ENCODE results near the gene MED16. TPM values are rescaled to one million over a fixed set of nuclear protein-coding genes. Genes with fewer than 3 reads are reported as not detected.

The MED16 gene
- total and polyA plus RNA-seq, 2 of the 13 experiments (the other 11 are each of a cell fraction or from before 2014, with no cell fraction given), result 13.3 to 14.8 TPM

DNA sequence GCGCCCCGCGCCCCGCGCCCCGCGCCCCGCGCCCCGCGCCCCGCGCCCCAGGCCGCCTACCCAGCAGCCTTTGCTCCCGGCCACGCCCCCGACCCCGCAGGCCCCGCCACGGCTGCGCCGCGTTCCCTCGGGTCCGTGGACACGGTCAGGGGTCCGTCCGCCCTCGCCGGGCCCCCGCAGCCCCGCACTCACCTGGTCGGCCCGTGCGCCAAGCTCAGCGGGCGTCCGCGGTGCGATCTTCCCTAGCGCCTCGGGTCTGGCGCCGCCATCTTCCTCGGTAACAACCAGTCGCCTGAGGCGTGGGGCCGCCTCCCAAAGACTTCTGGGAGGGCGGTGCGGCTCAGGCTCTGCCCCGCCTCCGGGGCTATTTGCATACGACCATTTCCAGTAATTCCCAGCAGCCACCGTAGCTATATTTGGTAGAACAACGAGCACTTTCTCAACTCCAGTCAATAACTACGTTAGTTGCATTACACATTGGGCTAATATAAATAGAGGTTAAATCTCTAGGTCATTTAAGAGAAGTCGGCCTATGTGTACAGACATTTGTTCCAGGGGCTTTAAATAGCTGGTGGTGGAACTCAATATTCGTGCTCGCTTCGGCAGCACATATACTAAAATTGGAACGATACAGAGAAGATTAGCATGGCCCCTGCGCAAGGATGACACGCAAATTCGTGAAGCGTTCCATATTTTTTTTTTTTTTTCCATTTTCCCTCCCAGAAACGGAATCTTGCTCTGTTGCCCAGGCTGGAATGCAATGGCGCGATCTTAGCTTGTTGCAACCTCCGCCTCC, at the start of gene MED16, which contains the start of gene RNU6-9 (continued):
- no peak for TF ChIP-seq GABPA (IDR thresholded peaks at IDR 0.05; ENCODE audit: low read depth, low read length)
- peak; percentile 44; the same call in 1 of the 2 replicates for TF ChIP-seq GABPA (CRISPR knock-in tag; IDR thresholded peaks at IDR 0.05; ENCODE audit: low read depth)
- TF ChIP-seq ZFY (CRISPR knock-in tag; IDR thresholded peaks at IDR 0.05), result peak; percentile 96
- TF ChIP-seq GPN1 (CRISPR knock-in tag; IDR thresholded peaks at IDR 0.05; ENCODE audit: borderline replicate concordance), result no peak
- TF ChIP-seq, protein P1, sequence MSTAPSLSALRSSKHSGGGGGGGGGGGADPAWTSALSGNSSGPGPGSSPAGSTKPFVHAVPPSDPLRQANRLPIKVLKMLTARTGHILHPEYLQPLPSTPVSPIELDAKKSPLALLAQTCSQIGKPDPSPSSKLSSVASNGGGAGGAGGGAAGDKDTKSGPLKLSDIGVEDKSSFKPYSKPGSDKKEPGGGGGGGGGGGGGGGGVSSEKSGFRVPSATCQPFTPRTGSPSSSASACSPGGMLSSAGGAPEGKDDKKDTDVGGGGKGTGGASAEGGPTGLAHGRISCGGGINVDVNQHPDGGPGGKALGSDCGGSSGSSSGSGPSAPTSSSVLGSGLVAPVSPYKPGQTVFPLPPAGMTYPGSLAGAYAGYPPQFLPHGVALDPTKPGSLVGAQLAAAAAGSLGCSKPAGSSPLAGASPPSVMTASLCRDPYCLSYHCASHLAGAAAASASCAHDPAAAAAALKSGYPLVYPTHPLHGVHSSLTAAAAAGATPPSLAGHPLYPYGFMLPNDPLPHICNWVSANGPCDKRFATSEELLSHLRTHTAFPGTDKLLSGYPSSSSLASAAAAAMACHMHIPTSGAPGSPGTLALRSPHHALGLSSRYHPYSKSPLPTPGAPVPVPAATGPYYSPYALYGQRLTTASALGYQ (CRISPR knock-in tag; IDR thresholded peaks at IDR 0.05), result no peak
- peak; percentile 81; the same call in 1 of the 2 replicates for TF ChIP-seq ZNF354B (CRISPR knock-in tag; IDR thresholded peaks at IDR 0.05)
- no peak for TF ChIP-seq GTF3A (CRISPR knock-in tag; conservative IDR thresholded peaks at IDR 0.05)
- no peak for TF ChIP-seq ATAD3A (CRISPR knock-in tag; IDR thresholded peaks at IDR 0.05)
- TF ChIP-seq, protein P2, sequence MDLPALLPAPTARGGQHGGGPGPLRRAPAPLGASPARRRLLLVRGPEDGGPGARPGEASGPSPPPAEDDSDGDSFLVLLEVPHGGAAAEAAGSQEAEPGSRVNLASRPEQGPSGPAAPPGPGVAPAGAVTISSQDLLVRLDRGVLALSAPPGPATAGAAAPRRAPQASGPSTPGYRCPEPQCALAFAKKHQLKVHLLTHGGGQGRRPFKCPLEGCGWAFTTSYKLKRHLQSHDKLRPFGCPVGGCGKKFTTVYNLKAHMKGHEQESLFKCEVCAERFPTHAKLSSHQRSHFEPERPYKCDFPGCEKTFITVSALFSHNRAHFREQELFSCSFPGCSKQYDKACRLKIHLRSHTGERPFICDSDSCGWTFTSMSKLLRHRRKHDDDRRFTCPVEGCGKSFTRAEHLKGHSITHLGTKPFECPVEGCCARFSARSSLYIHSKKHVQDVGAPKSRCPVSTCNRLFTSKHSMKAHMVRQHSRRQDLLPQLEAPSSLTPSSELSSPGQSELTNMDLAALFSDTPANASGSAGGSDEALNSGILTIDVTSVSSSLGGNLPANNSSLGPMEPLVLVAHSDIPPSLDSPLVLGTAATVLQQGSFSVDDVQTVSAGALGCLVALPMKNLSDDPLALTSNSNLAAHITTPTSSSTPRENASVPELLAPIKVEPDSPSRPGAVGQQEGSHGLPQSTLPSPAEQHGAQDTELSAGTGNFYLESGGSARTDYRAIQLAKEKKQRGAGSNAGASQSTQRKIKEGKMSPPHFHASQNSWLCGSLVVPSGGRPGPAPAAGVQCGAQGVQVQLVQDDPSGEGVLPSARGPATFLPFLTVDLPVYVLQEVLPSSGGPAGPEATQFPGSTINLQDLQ (CRISPR knock-in tag; IDR thresholded peaks at IDR 0.05), result peak; percentile 71; the same call in 1 of the 2 replicates
- 0 out of 2 replicates have a peak, but pooled peaks have one; percentile 58 for TF ChIP-seq RFXAP (CRISPR knock-in tag; IDR thresholded peaks at IDR 0.05; ENCODE audit: borderline replicate concordance)
- TF ChIP-seq, protein P3, sequence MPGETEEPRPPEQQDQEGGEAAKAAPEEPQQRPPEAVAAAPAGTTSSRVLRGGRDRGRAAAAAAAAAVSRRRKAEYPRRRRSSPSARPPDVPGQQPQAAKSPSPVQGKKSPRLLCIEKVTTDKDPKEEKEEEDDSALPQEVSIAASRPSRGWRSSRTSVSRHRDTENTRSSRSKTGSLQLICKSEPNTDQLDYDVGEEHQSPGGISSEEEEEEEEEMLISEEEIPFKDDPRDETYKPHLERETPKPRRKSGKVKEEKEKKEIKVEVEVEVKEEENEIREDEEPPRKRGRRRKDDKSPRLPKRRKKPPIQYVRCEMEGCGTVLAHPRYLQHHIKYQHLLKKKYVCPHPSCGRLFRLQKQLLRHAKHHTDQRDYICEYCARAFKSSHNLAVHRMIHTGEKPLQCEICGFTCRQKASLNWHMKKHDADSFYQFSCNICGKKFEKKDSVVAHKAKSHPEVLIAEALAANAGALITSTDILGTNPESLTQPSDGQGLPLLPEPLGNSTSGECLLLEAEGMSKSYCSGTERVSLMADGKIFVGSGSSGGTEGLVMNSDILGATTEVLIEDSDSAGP (CRISPR knock-in tag; IDR thresholded peaks at IDR 0.05; ENCODE audit: borderline replicate concordance), result peak; percentile 64; the same call in 1 of the 2 replicates
- no peak for TF ChIP-seq NFATC3 (CRISPR knock-in tag; IDR thresholded peaks at IDR 0.05)
- TF ChIP-seq ZNF713 (CRISPR knock-in tag; IDR thresholded peaks at IDR 0.05), result no peak
- TF ChIP-seq KDM3A (CRISPR knock-in tag; IDR thresholded peaks at IDR 0.05; ENCODE audit: low read depth), result no peak
- TF ChIP-seq HDAC6 (IDR thresholded peaks at IDR 0.05; ENCODE audit: low read depth, low read length), result no peak
- TF ChIP-seq RAD51 (IDR thresholded peaks at IDR 0.05; ENCODE audit: borderline replicate concordance), result no peak
- TF ChIP-seq, protein P4, sequence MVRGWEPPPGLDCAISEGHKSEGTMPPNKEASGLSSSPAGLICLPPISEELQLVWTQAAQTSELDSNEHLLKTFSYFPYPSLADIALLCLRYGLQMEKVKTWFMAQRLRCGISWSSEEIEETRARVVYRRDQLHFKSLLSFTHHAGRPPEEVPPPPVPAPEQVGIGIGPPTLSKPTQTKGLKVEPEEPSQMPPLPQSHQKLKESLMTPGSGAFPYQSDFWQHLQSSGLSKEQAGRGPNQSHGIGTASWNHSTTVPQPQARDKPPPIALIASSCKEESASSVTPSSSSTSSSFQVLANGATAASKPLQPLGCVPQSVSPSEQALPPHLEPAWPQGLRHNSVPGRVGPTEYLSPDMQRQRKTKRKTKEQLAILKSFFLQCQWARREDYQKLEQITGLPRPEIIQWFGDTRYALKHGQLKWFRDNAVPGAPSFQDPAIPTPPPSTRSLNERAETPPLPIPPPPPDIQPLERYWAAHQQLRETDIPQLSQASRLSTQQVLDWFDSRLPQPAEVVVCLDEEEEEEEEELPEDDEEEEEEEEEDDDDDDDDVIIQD (CRISPR knock-in tag; IDR thresholded peaks at IDR 0.05; ENCODE audit: low read depth), result no peak
- TF ChIP-seq ZNF772 (CRISPR knock-in tag; IDR thresholded peaks at IDR 0.05), result peak; percentile 67; the same call in 1 of the 2 replicates
- no peak for TF ChIP-seq ZNF20 (CRISPR knock-in tag; IDR thresholded peaks at IDR 0.05)
- TF ChIP-seq MIXL1 (CRISPR knock-in tag; IDR thresholded peaks at IDR 0.05), result 0 out of 2 replicates have a peak, but pooled peaks have one; percentile 30
- no peak for TF ChIP-seq ZNF720 (CRISPR knock-in tag; IDR thresholded peaks at IDR 0.05)
- no peak for TF ChIP-seq FOXM1 (CRISPR knock-in tag; IDR thresholded peaks at IDR 0.05)
- no peak for TF ChIP-seq BRCA1 (CRISPR knock-in tag; IDR thresholded peaks at IDR 0.05)
- no peak for TF ChIP-seq ZNF225 (CRISPR knock-in tag; IDR thresholded peaks at IDR 0.05)
